ENCODE results near the gene CNTRL.

DNA sequence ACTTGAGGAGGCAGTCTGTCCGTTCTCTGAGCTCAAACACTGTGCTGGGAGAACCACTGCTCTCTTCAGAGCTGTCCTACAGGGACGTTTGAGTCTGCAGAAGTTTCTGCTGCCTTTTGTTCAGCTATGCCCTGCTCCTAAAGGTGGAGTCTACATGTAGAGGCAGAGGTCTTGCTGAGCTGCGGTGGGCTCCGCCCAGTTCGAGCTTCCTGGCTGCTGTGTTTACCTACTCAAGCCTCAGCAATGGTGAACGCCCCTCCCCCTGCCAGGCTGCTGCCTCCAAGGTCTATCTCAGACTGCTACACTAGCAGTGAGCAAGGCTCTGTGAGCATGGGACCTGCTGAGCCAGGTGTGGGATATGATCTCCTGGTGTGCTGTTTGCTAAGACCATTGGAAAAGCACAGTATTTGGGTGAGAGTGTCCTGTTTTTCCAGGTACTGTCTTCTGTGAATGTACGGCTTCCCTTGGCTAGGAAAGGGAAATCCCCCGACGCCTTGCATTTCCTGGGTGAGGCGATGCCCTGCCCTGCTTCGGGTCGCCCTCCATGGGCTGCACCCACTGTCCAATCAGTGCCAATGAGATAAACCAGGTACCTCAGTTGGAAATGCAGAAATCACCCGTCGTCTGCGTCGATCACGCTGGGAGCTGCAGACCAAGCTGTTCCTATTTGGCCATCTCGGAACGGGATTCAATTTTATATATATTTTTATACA lies 58.5 kb downstream of the CNTRL start:
- TF ChIP-seq POLR2A (IDR thresholded peaks at IDR 0.05) = no peak
- TF ChIP-seq, protein P1, sequence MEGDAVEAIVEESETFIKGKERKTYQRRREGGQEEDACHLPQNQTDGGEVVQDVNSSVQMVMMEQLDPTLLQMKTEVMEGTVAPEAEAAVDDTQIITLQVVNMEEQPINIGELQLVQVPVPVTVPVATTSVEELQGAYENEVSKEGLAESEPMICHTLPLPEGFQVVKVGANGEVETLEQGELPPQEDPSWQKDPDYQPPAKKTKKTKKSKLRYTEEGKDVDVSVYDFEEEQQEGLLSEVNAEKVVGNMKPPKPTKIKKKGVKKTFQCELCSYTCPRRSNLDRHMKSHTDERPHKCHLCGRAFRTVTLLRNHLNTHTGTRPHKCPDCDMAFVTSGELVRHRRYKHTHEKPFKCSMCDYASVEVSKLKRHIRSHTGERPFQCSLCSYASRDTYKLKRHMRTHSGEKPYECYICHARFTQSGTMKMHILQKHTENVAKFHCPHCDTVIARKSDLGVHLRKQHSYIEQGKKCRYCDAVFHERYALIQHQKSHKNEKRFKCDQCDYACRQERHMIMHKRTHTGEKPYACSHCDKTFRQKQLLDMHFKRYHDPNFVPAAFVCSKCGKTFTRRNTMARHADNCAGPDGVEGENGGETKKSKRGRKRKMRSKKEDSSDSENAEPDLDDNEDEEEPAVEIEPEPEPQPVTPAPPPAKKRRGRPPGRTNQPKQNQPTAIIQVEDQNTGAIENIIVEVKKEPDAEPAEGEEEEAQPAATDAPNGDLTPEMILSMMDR (IDR thresholded peaks at IDR 0.05) = no peak

Data from thyroid gland (tissue), 4 donors.